Measurements from ENCODE around the gene GORASP1. TPM values are rescaled to one million over a fixed set of nuclear protein-coding genes. Genes with fewer than 3 reads are reported as not detected.

Gene GORASP1
- total and polyA plus RNA-seq, 2 of the 13 experiments (the other 11 are each of a cell fraction or from before 2014, with no cell fraction given), result 36.4 to 39.8 TPM

- H3K4me1 ChIP-seq (ENCODE audit: insufficient read depth, low read length), result peaks cover 13% of the 10 kb centered on the region
- FAIRE-seq (no peak), DNase-seq (ENCODE audit: low spot score) (no peak), ATAC-seq (no peak)
- no peak overlapping the region for H3K4me3 ChIP-seq (replicated peaks in 1 of 3; ENCODE audit: insufficient read depth in 1 of 3, low read depth in 2 of 3, low read length in 3 of 3)
- in situ Hi-C loops (cut with HindIII; ENCODE audit: extremely low pct_ligation_motif_present, low pct_unique_long_range_greater_than_20kb) (loop anchor here (5.0 kb wide), 2 partner anchors 60 to 160 kb away; no protein-coding TSS in a partner anchor), intact Hi-C loops (cut with micrococcal nuclease; ENCODE audit: unreplicated experiment) (loop anchor here (5.0 kb wide), 1 partner anchor 80 kb away; no protein-coding TSS in a partner anchor)
- no peak overlapping the region for H2AFZ ChIP-seq (ENCODE audit: low read length)
- H3K36me3 ChIP-seq (replicated peaks in 1 of 2; ENCODE audit: control insufficient read depth in 1 of 2, insufficient read depth in 2 of 2, low read length in 2 of 2), result no peaks in the 10 kb centered on the region
- ChIA-PET CTCF (ENCODE audit: low intra/inter-chr PET ratio, low total read pairs) (interaction anchor here (0.9 to 3.2 kb wide), 6 partner anchors 31 to 164 kb away, joined by 3 to 20 read pairs (median 4); no protein-coding TSS in a partner anchor), POLR2A (interaction anchor here (1.3 to 1.8 kb wide), 2 partner anchors 51 to 161 kb away, joined by 3 to 5 read pairs; no protein-coding TSS in a partner anchor)
- no peaks in the 10 kb centered on the region for H3K27me3 ChIP-seq (ENCODE audit: control insufficient read depth in 1 of 2, insufficient read depth in 2 of 2, low read length in 2 of 2)
- 19% methylated on average over 6 of the region's 7 CpGs for WGBS (ENCODE audit: low lambda C conversion rate)
- no peaks in the 10 kb centered on the region; the same call in 1 of the 2 replicates for H4K20me1 ChIP-seq (ENCODE audit: insufficient read depth, low read length)
- no peak overlapping the region for H3K4me2 ChIP-seq (ENCODE audit: low read depth, low read length)
- no peaks in the 10 kb centered on the region for H3K9me3 ChIP-seq (ENCODE audit: low read length)
- H3K79me2 ChIP-seq (ENCODE audit: insufficient read depth, low read length), result no peaks in the 10 kb centered on the region
- no peak overlapping the region for H3K9ac ChIP-seq (ENCODE audit: insufficient read depth, low read depth, low read length)
- BruUV-seq (replicated peaks), result no TSS peak
- no peak overlapping the region for H3K27ac ChIP-seq (ENCODE audit: extremely low read length, insufficient read depth, low read length)
- TF ChIP-seq ZBTB37 (CRISPR knock-in tag; IDR thresholded peaks at IDR 0.05) (no peak), SAFB2 (CRISPR knock-in tag; IDR thresholded peaks at IDR 0.05; ENCODE audit: borderline replicate concordance, low read depth) (no peak), ZBTB4 (CRISPR knock-in tag; IDR thresholded peaks at IDR 0.05; ENCODE audit: borderline replicate concordance) (no peak), CHD4 (IDR thresholded peaks at IDR 0.05; ENCODE audit: borderline replicate concordance, low read length) (no peak), TFDP2 (CRISPR knock-in tag; IDR thresholded peaks at IDR 0.05) (no peak), NONO (IDR thresholded peaks at IDR 0.05) (no peak), NONO (CRISPR knock-in tag; conservative IDR thresholded peaks at IDR 0.05) (no peak), BRF2 (CRISPR knock-in tag; IDR thresholded peaks at IDR 0.05) (no peak), ZNF547 (CRISPR knock-in tag; IDR thresholded peaks at IDR 0.05) (no peak), GABPB1 (CRISPR knock-in tag; IDR thresholded peaks at IDR 0.05) (no peak), ZBTB42 (CRISPR knock-in tag; IDR thresholded peaks at IDR 0.05) (no peak), GFI1 (CRISPR knock-in tag; IDR thresholded peaks at IDR 0.05; ENCODE audit: borderline replicate concordance) (no peak)
- TF ChIP-seq, protein P1, sequence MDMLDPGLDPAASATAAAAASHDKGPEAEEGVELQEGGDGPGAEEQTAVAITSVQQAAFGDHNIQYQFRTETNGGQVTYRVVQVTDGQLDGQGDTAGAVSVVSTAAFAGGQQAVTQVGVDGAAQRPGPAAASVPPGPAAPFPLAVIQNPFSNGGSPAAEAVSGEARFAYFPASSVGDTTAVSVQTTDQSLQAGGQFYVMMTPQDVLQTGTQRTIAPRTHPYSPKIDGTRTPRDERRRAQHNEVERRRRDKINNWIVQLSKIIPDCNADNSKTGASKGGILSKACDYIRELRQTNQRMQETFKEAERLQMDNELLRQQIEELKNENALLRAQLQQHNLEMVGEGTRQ (IDR thresholded peaks at IDR 0.05; ENCODE audit: low read depth, low read length), result no peak
- TF ChIP-seq, protein P1 (CRISPR knock-in tag; IDR thresholded peaks at IDR 0.05; ENCODE audit: borderline replicate concordance), result no peak
Observed at GRCh38 chr3:39127269-39127907, 20.0 kb upstream of the GORASP1 start.
